ENCODE data around the gene KIF2C. TPM values are rescaled to one million over a fixed set of nuclear protein-coding genes. Genes with fewer than 3 reads are reported as not detected.
A peak's percentile ranks its signal among the peaks of the same experiment; 100 is the strongest.

KIF2C gene
- total and polyA plus RNA-seq, 9 of the 15 experiments (the other 6 are each of a cell fraction or from before 2014, with no cell fraction given) = 84.9 to 226 (median 169) TPM

DNA sequence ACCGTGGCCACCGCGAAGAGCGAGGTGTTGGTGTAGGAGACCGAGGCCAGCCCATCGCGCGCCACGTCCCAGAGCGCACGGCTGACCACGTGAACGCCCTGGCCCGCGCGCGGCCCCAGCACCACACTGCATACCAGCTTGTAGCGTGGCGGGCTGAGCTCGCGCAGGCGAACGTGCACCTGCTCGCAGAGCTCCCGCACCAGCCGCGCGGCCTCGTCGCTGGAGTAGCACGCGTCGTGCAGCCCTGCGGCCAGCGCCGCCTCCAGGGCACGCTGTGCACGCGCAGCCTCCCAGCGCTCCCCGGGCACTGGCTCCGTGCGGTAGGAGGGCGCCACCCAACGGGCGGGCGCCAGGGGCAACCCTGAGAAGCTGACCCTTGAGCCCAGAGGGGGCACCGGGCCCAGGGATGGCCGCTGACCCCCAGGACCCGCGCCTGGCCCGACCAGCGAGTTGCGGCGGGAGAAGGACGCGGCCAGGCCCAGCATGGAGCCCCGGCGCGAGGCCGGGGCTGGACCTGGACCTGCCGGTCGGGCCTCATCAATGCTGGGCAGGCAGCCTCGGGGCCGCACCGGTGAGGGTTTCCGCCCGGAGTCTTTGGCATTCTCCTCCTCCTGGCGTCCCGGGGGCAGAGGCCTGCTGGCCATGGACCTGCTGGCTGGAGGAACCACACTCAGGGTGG, 66.5 kb downstream of the KIF2C start (continued):
- TF ChIP-seq CCNT2 (IDR thresholded peaks at IDR 0.05; ENCODE audit: borderline replicate concordance, extremely low read depth, insufficient read length, low read depth, low read length) (peak; percentile 22), POLR2AphosphoS5 (IDR thresholded peaks at IDR 0.05; ENCODE audit: control insufficient read depth, insufficient read depth, low read depth, low read length) (peak; percentile 12; the same call in 1 of the 2 replicates), HNRNPL (IDR thresholded peaks at IDR 0.05; ENCODE audit: low read depth, low read length) (peak; percentile 85; the same call in 1 of the 2 replicates), FIP1L1 (IDR thresholded peaks at IDR 0.05; ENCODE audit: low read depth, low read length, poor library complexity, severe bottlenecking) (peak; percentile 73), RBM22 (IDR thresholded peaks at IDR 0.05; ENCODE audit: low read depth, low read length, poor library complexity, severe bottlenecking) (peak; percentile 30), ZNF143 (CRISPR knock-in tag; IDR thresholded peaks at IDR 0.05) (0 out of 2 replicates have a peak, but pooled peaks have one; percentile 28), JUN (IDR thresholded peaks at IDR 0.05; ENCODE audit: borderline replicate concordance, low read depth, low read length) (no peak), JUN (CRISPR knock-in tag; IDR thresholded peaks at IDR 0.05; ENCODE audit: borderline replicate concordance) (0 out of 2 replicates have a peak, but pooled peaks have one; percentile 45)
- TF ChIP-seq, protein P1, sequence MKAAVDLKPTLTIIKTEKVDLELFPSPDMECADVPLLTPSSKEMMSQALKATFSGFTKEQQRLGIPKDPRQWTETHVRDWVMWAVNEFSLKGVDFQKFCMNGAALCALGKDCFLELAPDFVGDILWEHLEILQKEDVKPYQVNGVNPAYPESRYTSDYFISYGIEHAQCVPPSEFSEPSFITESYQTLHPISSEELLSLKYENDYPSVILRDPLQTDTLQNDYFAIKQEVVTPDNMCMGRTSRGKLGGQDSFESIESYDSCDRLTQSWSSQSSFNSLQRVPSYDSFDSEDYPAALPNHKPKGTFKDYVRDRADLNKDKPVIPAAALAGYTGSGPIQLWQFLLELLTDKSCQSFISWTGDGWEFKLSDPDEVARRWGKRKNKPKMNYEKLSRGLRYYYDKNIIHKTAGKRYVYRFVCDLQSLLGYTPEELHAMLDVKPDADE (conservative IDR thresholded peaks at IDR 0.05; ENCODE audit: control insufficient read depth, low read depth, low read length) = peak; percentile 69; the same call in 1 of the 2 replicates
- TF ChIP-seq, protein P2, sequence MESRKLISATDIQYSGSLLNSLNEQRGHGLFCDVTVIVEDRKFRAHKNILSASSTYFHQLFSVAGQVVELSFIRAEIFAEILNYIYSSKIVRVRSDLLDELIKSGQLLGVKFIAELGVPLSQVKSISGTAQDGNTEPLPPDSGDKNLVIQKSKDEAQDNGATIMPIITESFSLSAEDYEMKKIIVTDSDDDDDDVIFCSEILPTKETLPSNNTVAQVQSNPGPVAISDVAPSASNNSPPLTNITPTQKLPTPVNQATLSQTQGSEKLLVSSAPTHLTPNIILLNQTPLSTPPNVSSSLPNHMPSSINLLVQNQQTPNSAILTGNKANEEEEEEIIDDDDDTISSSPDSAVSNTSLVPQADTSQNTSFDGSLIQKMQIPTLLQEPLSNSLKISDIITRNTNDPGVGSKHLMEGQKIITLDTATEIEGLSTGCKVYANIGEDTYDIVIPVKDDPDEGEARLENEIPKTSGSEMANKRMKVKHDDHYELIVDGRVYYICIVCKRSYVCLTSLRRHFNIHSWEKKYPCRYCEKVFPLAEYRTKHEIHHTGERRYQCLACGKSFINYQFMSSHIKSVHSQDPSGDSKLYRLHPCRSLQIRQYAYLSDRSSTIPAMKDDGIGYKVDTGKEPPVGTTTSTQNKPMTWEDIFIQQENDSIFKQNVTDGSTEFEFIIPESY (CRISPR knock-in tag; IDR thresholded peaks at IDR 0.05) = peak; percentile 98
- TF ChIP-seq, protein P3, sequence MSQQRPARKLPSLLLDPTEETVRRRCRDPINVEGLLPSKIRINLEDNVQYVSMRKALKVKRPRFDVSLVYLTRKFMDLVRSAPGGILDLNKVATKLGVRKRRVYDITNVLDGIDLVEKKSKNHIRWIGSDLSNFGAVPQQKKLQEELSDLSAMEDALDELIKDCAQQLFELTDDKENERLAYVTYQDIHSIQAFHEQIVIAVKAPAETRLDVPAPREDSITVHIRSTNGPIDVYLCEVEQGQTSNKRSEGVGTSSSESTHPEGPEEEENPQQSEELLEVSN (IDR thresholded peaks at IDR 0.05; ENCODE audit: borderline replicate concordance in 1 of 2, extremely low read depth in 1 of 2, insufficient read depth in 1 of 2, insufficient read length in 1 of 2, low read depth in 1 of 2, low read length in 1 of 2, poor library complexity in 1 of 2, severe bottlenecking in 1 of 2) = peak in 1 of 2 experiments; percentile 18

Measured in K562 (cell line).